Endothelial cell of umbilical vein (primary cell): ENCODE data around the gene RDX. TPM values are rescaled to one million over a fixed set of nuclear protein-coding genes. Genes with fewer than 3 reads are reported as not detected.

ENCODE experiments used
- BruUV-seq: library from RNA; stranded (reverse); fragments of 400-500 nt; replicated peaks from 2 replicates; lab custom pipeline; 2021; lab: Mats Ljungman, UMichigan
- CTCF ChIA-PET: fragments of 300-600, 350-600 bp; sonication (Branson Sonifier 250); formaldehyde crosslinking; loops from one replicate; lab custom pipeline; 2021; ENCODE audit warnings: antibody characterized with exemption, inconsistent platforms; lab: Charles Lee
- POLR2A ChIA-PET: fragments of 300-600, 350-600 bp; sonication (Branson Sonifier 250); formaldehyde crosslinking; loops from one replicate; lab custom pipeline; 2021; ENCODE audit warnings: antibody characterized with exemption, inconsistent platforms; lab: Charles Lee
- DNase-seq: peaks from one replicate; pipeline ENCODE4 v3.0.0-alpha.2; 2011; ENCODE audit warnings: low read depth, low spot score
- FAIRE-seq: peaks from 2 replicates; lab custom pipeline; 2011; peaks lifted over from hg19 to GRCh38; lab: Jason Lieb, UNC
- H2AFZ ChIP-seq: 2 replicates; pipeline ENCODE4 v1.6.0; 2012; ENCODE audit warnings: low read depth, low read length, control low read depth, inconsistent platforms
- H3K27ac ChIP-seq: 2 replicates; pipeline ENCODE4 v1.5.1; 2011; ENCODE audit warnings: low read depth, mild to moderate bottlenecking, control low read depth, low read length, moderate library complexity; ENCODE audit not compliant: insufficient read depth
- H3K27me3 ChIP-seq, 2 experiments: 2 replicates each; pipeline versions ENCODE4 v1.6.0 to v1.6.1; 2011; ENCODE audit warnings: low read length in 2 of 2, mixed read lengths in 1 of 2; ENCODE audit not compliant: control insufficient read depth in 2 of 2, insufficient read depth in 2 of 2
- H3K36me3 ChIP-seq, 2 experiments: 2 replicates in 1 of 2; 3 replicates in 1 of 2; pipeline ENCODE4 v1.5.1; 2011; ENCODE audit warnings: low read length in 2 of 2, mild to moderate bottlenecking in 1 of 2, moderate library complexity in 1 of 2; ENCODE audit not compliant: control insufficient read depth in 2 of 2, insufficient read depth in 2 of 2; ENCODE audit errors: extremely low read depth in 1 of 2
- H3K4me1 ChIP-seq: 3 replicates; pipeline ENCODE4 v1.5.1; 2011; ENCODE audit warnings: mild to moderate bottlenecking, low read length; ENCODE audit not compliant: control insufficient read depth, insufficient read depth; ENCODE audit errors: extremely low read depth
- H3K4me2 ChIP-seq: 2 replicates; pipeline ENCODE4 v1.6.1; 2011; ENCODE audit warnings: low read length, control low read depth, mixed read lengths; ENCODE audit not compliant: insufficient read depth
- H3K4me3 ChIP-seq, 3 experiments: fragments of 200-600 bp in 1 of 3; sonication (generic), shearing (Covaris generic) in 1 of 3; replicated peaks in 1 of 3; 2 replicates each; pipeline ENCODE4 v1.5.1; 2011 to 2016; ENCODE audit warnings: control low read depth in 3 of 3, low read length in 3 of 3, mild to moderate bottlenecking in 2 of 3, inconsistent platforms in 1 of 3, low read depth in 1 of 3, moderate library complexity in 1 of 3; ENCODE audit not compliant: insufficient read depth in 1 of 3
- H3K79me2 ChIP-seq: 2 replicates; pipeline ENCODE4 v1.6.0; 2012; ENCODE audit warnings: low read length, inconsistent platforms; ENCODE audit not compliant: control insufficient read depth, insufficient read depth
- H3K9ac ChIP-seq: replicated peaks from 2 replicates; pipeline ENCODE3; 2011; ENCODE audit warnings: low read length, control low read depth; ENCODE audit not compliant: insufficient read depth; ENCODE audit errors: extremely low read depth
- H3K9me1 ChIP-seq: replicated peaks from 3 replicates; pipeline ENCODE4 v1.6.0; 2011; ENCODE audit warnings: mild to moderate bottlenecking, low read length; ENCODE audit not compliant: control insufficient read depth, insufficient read depth; ENCODE audit errors: extremely low read depth
- H3K9me3 ChIP-seq: replicated peaks from 2 replicates; pipeline ENCODE4 v1.5.1; 2012; ENCODE audit warnings: low read length, inconsistent platforms; ENCODE audit not compliant: control insufficient read depth, insufficient read depth
- H4K20me1 ChIP-seq: replicated peaks from 2 replicates; pipeline ENCODE3; 2011; ENCODE audit warnings: mild to moderate bottlenecking, low read length; ENCODE audit not compliant: control insufficient read depth, insufficient read depth; ENCODE audit errors: extremely low read depth
- EZH2 ChIP-seq: IDR thresholded peaks from 2 replicates; pipeline ENCODE4 v1.6.1; 2012; ENCODE audit warnings: borderline replicate concordance, low read depth, mild to moderate bottlenecking, moderate library complexity, low read length, inconsistent platforms; ENCODE audit not compliant: severe bottlenecking
- FOS ChIP-seq: IDR thresholded peaks from 2 replicates; pipeline ENCODE4 v1.6.1; 2011; ENCODE audit warnings: mild to moderate bottlenecking, low read length, moderate library complexity, borderline replicate concordance; ENCODE audit not compliant: insufficient read depth
- GATA2 ChIP-seq: IDR thresholded peaks from 2 replicates; pipeline ENCODE4 v1.7.0; 2011; ENCODE audit warnings: low read depth, mild to moderate bottlenecking, moderate library complexity, mixed read lengths, low read length; ENCODE audit not compliant: insufficient read length, insufficient read depth
- JUN ChIP-seq: IDR thresholded peaks from 2 replicates; pipeline ENCODE4 v1.6.1; 2011; ENCODE audit warnings: borderline replicate concordance, low read depth; ENCODE audit not compliant: insufficient read length, insufficient read depth
- MYC ChIP-seq: IDR thresholded peaks from one replicate; pipeline ENCODE4 v1.6.1; 2011; ENCODE audit warnings: mild to moderate bottlenecking, low read depth, low read length
- POLR2A ChIP-seq: IDR thresholded peaks from 2 replicates; pipeline ENCODE4 v1.6.1; 2012; ENCODE audit warnings: low read depth, mild to moderate bottlenecking, control low read depth, low read length
- POLR2AphosphoS5 ChIP-seq: IDR thresholded peaks from 2 replicates; pipeline ENCODE4 v1.6.1; 2012; ENCODE audit warnings: low read depth, mild to moderate bottlenecking, control low read depth, low read length, moderate library complexity; ENCODE audit not compliant: insufficient read depth
- dilution Hi-C: fragments of 300-500 bp; cut with MboI; formaldehyde crosslinking; loops from one replicate; pipeline ENCODE4 v1.15.0; 2019; ENCODE audit warnings: low sequenced_read_pairs; ENCODE audit not compliant: extremely low pct_ligation_motif_present
- intact Hi-C: fragments of 100-400 bp; cut with micrococcal nuclease; formaldehyde crosslinking; loops from one replicate; pipeline ENCODE4 v1.10.0; 2022
- polyA plus RNA-seq, 4 experiments: library from polyadenylated mRNA; depleted of rRNA in 3 of 4; stranded (reverse) in 3 of 4; unstranded in 1 of 4; fragments of >200 nt; gene quantifications; 2 replicates each; pipeline versions ENCODE4 v1.2.1 to v1.2.3, GENCODE V29; 2011 to 2012; ENCODE audit warnings: missing spikeins in 1 of 4
- total RNA-seq: library from RNA; stranded (reverse); gene quantifications from 2 replicates; pipeline ENCODE4 v1.2.3, GENCODE V29; 2021
- TF ChIP-seq, protein P1 (sequence below), 2 donors: IDR thresholded peaks; 1 replicate in 1 of 2; 2 replicates in 1 of 2; pipeline ENCODE4 v1.5.1; 2011; ENCODE audit warnings: low read length in 2 of 2, mild to moderate bottlenecking in 2 of 2, moderate library complexity in 2 of 2, control low read depth in 1 of 2, inconsistent platforms in 1 of 2, low read depth in 1 of 2; ENCODE audit not compliant: insufficient read depth in 1 of 2; ENCODE audit errors: extremely low read depth in 1 of 2

RDX gene
- total and polyA plus RNA-seq, 2 donors (not counting 3 experiments of a cell fraction or from before 2014, with no cell fraction given): 47.9 to 280 TPM

DNA sequence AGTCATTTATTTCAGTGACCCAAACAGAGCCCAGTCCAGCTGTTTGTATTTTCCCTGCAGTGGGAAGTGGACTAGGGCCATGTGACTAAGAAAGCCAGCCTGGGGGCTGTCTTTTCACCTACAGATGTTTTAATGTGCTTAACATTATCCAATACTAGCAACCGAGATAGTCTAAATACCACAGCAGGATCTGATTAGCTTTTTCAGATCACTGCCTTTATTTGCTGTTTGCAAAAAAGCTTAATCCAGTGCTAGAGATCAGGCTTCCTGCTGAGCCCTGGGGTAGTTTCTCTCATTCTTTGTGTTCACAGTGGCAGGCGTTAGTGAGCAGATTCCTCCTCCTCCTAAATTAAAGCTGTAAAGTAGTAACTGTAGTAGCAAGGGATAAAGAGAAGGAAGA lies 168.3 kb downstream of the RDX start:
- no peak overlapping the region for H2AFZ ChIP-seq
- DNase-seq (no peak), FAIRE-seq (no peak)
- no peak overlapping the region for H3K27ac ChIP-seq
- no peak overlapping the region for H3K9ac ChIP-seq
- H3K4me1 ChIP-seq: no peaks in the 10 kb centered on the region
- H4K20me1 ChIP-seq: peaks cover 3% of the 10 kb centered on the region
- CTCF ChIA-PET: interaction anchor here (1.1 kb wide), 1 partner anchor 277 kb away, joined by 3 read pairs; no protein-coding TSS in a partner anchor
- POLR2A ChIA-PET: no interaction called here
- peaks cover 39% of the 10 kb centered on the region for H3K79me2 ChIP-seq
- BruUV-seq: no TSS peak
- no peaks in the 10 kb centered on the region for H3K36me3 ChIP-seq
- intact Hi-C loops (no loop called here), dilution Hi-C loops (no loop called here)
- H3K4me2 ChIP-seq: no peak overlapping the region
- H3K4me3 ChIP-seq: no peak overlapping the region
- no peaks in the 10 kb centered on the region for H3K27me3 ChIP-seq
- TF ChIP-seq POLR2A: no peak
- no peak for TF ChIP-seq EZH2
- no peak for TF ChIP-seq GATA2
- TF ChIP-seq MYC: no peak
- no peak for TF ChIP-seq FOS
- no peak for TF ChIP-seq JUN
- no peaks in the 10 kb centered on the region for H3K9me1 ChIP-seq
- no peaks in the 10 kb centered on the region for H3K9me3 ChIP-seq

DNA sequence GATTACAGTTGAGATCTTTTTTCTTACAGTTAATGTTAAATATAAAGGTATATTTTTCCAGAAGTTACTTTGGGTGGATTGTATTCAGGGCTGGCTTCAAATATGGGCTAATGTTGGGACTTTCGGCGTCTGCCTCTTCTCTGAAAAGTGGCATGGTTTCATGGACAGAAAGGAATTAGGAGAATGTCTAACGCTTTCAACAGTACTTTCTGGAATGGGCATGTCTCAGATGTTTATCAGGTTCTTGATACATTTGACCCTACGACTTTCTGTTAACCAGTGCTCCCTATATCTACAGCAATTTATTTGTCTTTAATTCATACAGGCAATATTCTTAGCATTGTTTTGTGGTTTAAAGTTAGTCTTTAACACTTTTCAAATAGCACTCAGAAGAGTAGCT lies 169.5 kb downstream of the RDX start:
- H3K27me3 ChIP-seq: no peaks in the 10 kb centered on the region
- H3K4me1 ChIP-seq: no peaks in the 10 kb centered on the region
- peaks cover 3% of the 10 kb centered on the region for H4K20me1 ChIP-seq
- no peaks in the 10 kb centered on the region for H3K36me3 ChIP-seq
- DNase-seq (no peak), FAIRE-seq (no peak)
- TF ChIP-seq, protein P1, sequence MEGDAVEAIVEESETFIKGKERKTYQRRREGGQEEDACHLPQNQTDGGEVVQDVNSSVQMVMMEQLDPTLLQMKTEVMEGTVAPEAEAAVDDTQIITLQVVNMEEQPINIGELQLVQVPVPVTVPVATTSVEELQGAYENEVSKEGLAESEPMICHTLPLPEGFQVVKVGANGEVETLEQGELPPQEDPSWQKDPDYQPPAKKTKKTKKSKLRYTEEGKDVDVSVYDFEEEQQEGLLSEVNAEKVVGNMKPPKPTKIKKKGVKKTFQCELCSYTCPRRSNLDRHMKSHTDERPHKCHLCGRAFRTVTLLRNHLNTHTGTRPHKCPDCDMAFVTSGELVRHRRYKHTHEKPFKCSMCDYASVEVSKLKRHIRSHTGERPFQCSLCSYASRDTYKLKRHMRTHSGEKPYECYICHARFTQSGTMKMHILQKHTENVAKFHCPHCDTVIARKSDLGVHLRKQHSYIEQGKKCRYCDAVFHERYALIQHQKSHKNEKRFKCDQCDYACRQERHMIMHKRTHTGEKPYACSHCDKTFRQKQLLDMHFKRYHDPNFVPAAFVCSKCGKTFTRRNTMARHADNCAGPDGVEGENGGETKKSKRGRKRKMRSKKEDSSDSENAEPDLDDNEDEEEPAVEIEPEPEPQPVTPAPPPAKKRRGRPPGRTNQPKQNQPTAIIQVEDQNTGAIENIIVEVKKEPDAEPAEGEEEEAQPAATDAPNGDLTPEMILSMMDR (IDR thresholded peaks at IDR 0.05; ENCODE audit: extremely low read depth in 1 of 2, insufficient read depth in 1 of 2, low read depth in 1 of 2, low read length in 2 of 2): no peak
- TF ChIP-seq JUN (no peak), POLR2AphosphoS5 (no peak)
- H3K27ac ChIP-seq: no peak overlapping the region
- no peaks in the 10 kb centered on the region for H3K9me1 ChIP-seq
- CTCF ChIA-PET: interaction anchor here (0.9 kb wide), 1 partner anchor 14 kb away, joined by 3 read pairs; no protein-coding TSS in a partner anchor
- H2AFZ ChIP-seq: no peak overlapping the region
- H3K9ac ChIP-seq: no peak overlapping the region
- BruUV-seq: no TSS peak
- no peak overlapping the region for H3K4me3 ChIP-seq
- peaks cover 44% of the 10 kb centered on the region for H3K79me2 ChIP-seq
- H3K4me2 ChIP-seq: no peak overlapping the region
- POLR2A ChIA-PET: no interaction called here
- no peaks in the 10 kb centered on the region for H3K9me3 ChIP-seq
- intact Hi-C loops (no loop called here), dilution Hi-C loops (no loop called here)
